ENCODE data around the gene PRKN.

- no peak for TF ChIP-seq CTCF (IDR thresholded peaks at IDR 0.05; ENCODE audit: extremely low read depth in 1 of 2, insufficient read depth in 1 of 2, low read depth in 1 of 2, low read length in 2 of 2)
- no peak for TF ChIP-seq EZH2 (IDR thresholded peaks at IDR 0.05; ENCODE audit: borderline replicate concordance, low read depth, low read length, severe bottlenecking)
- no peak for TF ChIP-seq POLR2AphosphoS5 (IDR thresholded peaks at IDR 0.05; ENCODE audit: insufficient read depth, low read depth, low read length)
- no peak for TF ChIP-seq POLR2A (IDR thresholded peaks at IDR 0.05; ENCODE audit: low read depth, low read length)
- no peak for TF ChIP-seq JUN (IDR thresholded peaks at IDR 0.05; ENCODE audit: borderline replicate concordance, insufficient read depth, insufficient read length, low read depth)
- no peak for TF ChIP-seq FOS (IDR thresholded peaks at IDR 0.05; ENCODE audit: borderline replicate concordance, insufficient read depth, low read length)
- TF ChIP-seq MYC (IDR thresholded peaks at IDR 0.05; ENCODE audit: low read depth, low read length), result no peak
- TF ChIP-seq MAX (IDR thresholded peaks at IDR 0.05; ENCODE audit: insufficient read depth, insufficient read length), result no peak
- no peak for TF ChIP-seq GATA2 (IDR thresholded peaks at IDR 0.05; ENCODE audit: insufficient read depth, insufficient read length, low read depth, low read length)
These were observed 1265.4 kb downstream of the PRKN start for GRCh38 chr6:161462148-161462547.

Measured in endothelial cell of umbilical vein (primary cell).